ENCODE data around the gene GANAB.

The GANAB gene

DNA sequence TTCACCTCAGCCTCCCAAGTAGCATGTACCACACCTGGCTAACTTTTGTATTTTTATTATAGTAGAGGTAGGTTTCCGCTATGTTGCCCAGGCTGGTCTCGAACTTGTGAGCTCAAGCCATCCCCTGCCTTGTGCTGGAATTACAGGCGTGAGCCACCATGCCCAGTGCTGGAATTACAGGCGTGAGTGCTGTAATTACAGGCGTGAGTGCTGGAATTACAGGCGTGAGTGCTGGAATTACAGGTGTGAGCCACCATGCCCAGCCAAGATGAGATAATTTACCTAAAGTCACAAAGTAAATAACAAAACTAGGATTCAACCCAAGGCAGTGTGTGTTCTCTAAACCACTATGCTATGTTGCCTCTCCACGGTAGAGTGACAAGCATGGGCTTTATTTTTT is 36.1 kb upstream of the GANAB start:
- TF ChIP-seq, protein P1, sequence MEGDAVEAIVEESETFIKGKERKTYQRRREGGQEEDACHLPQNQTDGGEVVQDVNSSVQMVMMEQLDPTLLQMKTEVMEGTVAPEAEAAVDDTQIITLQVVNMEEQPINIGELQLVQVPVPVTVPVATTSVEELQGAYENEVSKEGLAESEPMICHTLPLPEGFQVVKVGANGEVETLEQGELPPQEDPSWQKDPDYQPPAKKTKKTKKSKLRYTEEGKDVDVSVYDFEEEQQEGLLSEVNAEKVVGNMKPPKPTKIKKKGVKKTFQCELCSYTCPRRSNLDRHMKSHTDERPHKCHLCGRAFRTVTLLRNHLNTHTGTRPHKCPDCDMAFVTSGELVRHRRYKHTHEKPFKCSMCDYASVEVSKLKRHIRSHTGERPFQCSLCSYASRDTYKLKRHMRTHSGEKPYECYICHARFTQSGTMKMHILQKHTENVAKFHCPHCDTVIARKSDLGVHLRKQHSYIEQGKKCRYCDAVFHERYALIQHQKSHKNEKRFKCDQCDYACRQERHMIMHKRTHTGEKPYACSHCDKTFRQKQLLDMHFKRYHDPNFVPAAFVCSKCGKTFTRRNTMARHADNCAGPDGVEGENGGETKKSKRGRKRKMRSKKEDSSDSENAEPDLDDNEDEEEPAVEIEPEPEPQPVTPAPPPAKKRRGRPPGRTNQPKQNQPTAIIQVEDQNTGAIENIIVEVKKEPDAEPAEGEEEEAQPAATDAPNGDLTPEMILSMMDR (IDR thresholded peaks at IDR 0.05; ENCODE audit: control insufficient read depth, extremely low read depth, insufficient read depth), result no peak
- DNase-seq (ENCODE audit: low read depth), result no peak
- H3K4me3 ChIP-seq (ENCODE audit: low read depth, low read length), result no peak overlapping the region

DNA sequence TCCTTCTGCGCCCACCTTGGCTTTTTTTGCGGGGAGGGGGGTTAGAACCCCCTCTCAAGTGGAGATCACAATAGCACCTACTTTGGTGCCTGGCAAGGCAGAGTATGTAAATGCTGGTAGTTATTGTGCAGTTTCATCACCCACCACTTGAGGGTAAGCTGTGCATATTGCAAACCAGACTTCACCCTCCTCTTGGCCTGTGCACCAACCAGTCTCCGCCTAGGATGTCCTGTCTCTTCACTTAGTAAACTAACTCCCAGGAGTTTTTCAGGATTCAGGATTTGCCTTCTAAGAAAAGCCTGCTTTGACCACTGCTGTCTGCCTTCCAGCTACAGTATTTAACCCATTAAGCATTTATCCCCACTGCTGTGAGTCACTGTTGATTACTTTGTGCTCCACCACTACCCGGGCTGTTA is 34.4 kb upstream of the GANAB start:
- DNase-seq (ENCODE audit: low read depth), result no peak
- no peak overlapping the region for H3K4me3 ChIP-seq (ENCODE audit: low read depth, low read length)
- TF ChIP-seq, protein P1 (IDR thresholded peaks at IDR 0.05; ENCODE audit: control insufficient read depth, extremely low read depth, insufficient read depth), result peak; percentile 65

DNA sequence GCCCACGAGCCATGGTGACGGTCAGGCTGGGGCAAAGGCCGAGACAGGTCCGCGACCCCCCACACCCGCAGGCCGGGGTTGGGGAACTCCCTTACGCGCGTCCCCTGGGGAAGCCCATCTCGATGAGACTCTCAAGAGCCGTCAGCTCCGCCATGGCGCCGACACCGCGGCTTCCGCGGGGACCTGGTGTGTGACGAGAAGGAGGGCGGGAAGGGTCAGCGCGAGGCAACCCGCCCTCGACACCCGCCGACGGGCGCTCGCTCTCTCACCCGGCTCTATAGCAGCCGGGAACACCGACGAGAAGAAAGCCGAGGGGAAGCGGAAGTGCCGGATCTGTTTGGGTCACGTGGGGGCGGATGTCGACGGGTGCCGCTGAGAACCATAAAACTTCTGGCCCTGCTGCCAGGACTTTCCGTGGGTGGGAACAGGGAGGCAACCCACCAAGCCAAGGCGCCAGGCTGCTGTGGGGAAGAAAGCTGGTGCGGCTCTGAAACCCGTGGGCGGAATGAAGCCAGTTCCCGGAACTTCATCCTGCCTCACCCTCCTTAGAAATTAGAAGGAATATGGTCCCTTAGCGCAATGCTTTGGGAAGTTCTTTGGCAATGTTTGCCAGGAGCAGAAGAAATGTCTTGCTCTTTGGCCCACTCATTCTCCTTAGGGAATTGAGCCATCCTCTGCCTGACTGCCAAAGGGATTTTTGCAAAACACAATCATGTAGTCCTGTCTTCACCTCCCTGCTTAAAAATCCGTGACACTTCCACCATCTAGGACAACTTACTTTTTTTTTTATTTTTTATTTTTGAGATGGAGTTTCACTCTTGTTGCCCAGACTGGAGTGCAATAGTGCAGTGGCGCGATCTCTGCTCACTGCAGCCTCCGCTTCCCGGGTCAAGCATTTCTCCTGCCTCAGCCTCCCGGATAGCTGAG is 32.6 kb upstream of the GANAB start, which contains the start of gene UBXN1:
Gene UBXN1, minus strand, starts transcription at position 304 of the 927 bp plus-strand sequence. Its CDS starts 150 bp downstream, at position 154.
- TF ChIP-seq, protein P1 (IDR thresholded peaks at IDR 0.05; ENCODE audit: control insufficient read depth, extremely low read depth, insufficient read depth), result no peak
- no peak for DNase-seq (ENCODE audit: low read depth)
- peak within 1 kb of the TSS; percentile 96 for H3K4me3 ChIP-seq (ENCODE audit: low read depth, low read length)

DNA sequence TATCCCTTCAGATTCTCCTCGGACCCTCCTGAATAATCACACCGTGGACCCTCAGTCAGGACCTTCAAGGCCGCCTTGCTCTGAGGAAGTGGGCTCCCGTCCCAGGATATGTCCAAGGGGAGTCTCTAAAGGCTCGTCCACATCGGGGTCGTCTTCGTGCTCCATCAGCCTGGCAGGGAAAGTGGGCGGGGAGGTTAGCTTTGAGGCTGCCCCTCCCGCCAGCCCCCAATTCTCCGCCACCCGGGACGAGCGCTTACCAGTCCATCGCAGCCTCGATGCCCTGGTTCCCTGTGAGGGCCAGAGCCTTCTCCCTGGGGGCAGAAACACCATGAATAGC is 32.0 kb upstream of the GANAB start:
- no peak for DNase-seq (ENCODE audit: low read depth)

DNA sequence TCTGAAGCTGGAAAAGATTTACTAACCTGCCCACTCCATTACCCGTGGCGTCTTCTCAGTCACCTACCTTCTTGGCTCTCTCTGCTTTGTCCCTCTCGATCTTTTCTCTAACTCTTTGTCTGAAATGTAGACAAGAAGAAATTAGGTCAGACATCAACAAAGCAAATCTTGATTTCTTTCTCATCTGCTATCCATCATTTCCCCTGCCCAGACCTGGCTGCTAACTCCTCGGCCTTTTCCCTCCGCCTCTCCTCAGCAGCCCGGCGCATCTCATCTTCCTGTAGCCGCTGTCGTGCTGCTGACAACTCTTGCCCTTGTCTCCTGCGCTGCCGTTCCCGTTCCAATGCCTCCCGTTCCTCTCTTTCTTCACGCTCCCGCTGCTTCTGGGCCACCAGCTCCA is 31.3 kb upstream of the GANAB start:
- DNase-seq (ENCODE audit: low read depth), result no peak
- TF ChIP-seq, protein P1 (IDR thresholded peaks at IDR 0.05; ENCODE audit: control insufficient read depth, extremely low read depth, insufficient read depth), result 0 out of 2 replicates have a peak, but pooled peaks have one; percentile 3
- peak overlapping the region; percentile 96 for H3K4me3 ChIP-seq (ENCODE audit: low read depth, low read length)

More for the DNA sequence above, 32.0 kb upstream of the GANAB start:
- peak overlapping the region; percentile 96 for H3K4me3 ChIP-seq (ENCODE audit: low read depth, low read length)
- TF ChIP-seq, protein P1 (IDR thresholded peaks at IDR 0.05; ENCODE audit: control insufficient read depth, extremely low read depth, insufficient read depth), result no peak

DNA sequence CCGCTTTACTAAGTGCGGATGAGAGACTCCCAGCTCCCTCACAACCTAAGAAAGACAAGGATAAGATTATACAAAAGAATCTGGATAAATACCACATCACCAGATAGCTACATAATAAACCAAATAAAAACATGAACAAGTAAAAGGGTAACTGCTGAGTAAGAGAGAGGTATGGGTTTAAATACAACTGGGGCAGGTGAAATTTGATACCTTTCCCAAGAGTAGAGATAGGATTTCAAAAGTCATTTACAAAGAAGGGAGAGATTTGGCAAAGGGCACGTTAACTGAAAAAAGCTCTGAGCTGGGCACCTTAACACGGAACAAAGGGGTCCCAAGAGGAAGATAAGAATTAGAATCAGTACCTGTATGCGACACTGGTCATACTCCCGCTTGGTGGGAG is 30.7 kb upstream of the GANAB start:
- DNase-seq (ENCODE audit: low read depth), result no peak
- peak overlapping the region; percentile 96; the same call in 1 of the 2 replicates for H3K4me3 ChIP-seq (ENCODE audit: low read depth, low read length)
- TF ChIP-seq, protein P1 (IDR thresholded peaks at IDR 0.05; ENCODE audit: control insufficient read depth, extremely low read depth, insufficient read depth), result no peak
